Lower lobe of right lung (tissue), 2 donors: ENCODE results near the gene FBXL5. TPM values are rescaled to one million over a fixed set of nuclear protein-coding genes. Genes with fewer than 3 reads are reported as not detected.
A peak's percentile ranks its signal among the peaks of the same experiment; 100 is the strongest.

Source experiments
- ATAC-seq, 2 donors: fragments of 200-7000 bp; cut with Tn5 transposase; one replicate each; pipeline ENCODE4 v1.9.1; 2020 to 2022; ENCODE audit warnings: mild to moderate bottlenecking in 2 of 2, moderate library complexity in 2 of 2
- DNase-seq: peaks from one replicate; pipeline ENCODE4 v3.0.0-alpha.2; 2020
- H3K27ac ChIP-seq: fragments of 200-600 bp; one replicate; pipeline ENCODE4 v1.8.0; 2022
- H3K27me3 ChIP-seq: fragments of 200-600 bp; one replicate; pipeline ENCODE4 v1.8.0; 2022; ENCODE audit warnings: low read depth
- H3K36me3 ChIP-seq: fragments of 200-600 bp; one replicate; pipeline ENCODE4 v1.8.0; 2022; ENCODE audit warnings: mild to moderate bottlenecking
- H3K4me1 ChIP-seq: fragments of 200-600 bp; one replicate; pipeline ENCODE4 v1.8.0; 2022
- H3K4me3 ChIP-seq: fragments of 200-600 bp; one replicate; pipeline ENCODE4 v1.8.0; 2022; ENCODE audit warnings: mild to moderate bottlenecking
- H3K9me3 ChIP-seq: fragments of 200-600 bp; one replicate; pipeline ENCODE4 v1.8.0; 2022
- CTCF ChIP-seq: fragments of 200-600 bp; IDR thresholded peaks from one replicate; pipeline ENCODE4 v1.8.0; 2022; ENCODE audit warnings: antibody characterized with exemption, mild to moderate bottlenecking
- intact Hi-C: fragments of 100-400 bp; cut with DNase I; formaldehyde crosslinking; loops from one replicate; pipeline ENCODE4 v1.11.0; 2022
- total RNA-seq: library from RNA; stranded (reverse); fragmentation: NEBNext Ultra II Directional; extraction: Animal tissue kit (Norgen Biotek cat#: 25700); gene quantifications from one replicate; pipeline ENCODE4 v1.2.1, GENCODE V29; 2021
- donor health status: DM: no; HTN: yes; CAD: no; lungs with severe emphysema.

Gene FBXL5
- total RNA-seq, 1 donor from 2014 or later = 113 TPM

DNA sequence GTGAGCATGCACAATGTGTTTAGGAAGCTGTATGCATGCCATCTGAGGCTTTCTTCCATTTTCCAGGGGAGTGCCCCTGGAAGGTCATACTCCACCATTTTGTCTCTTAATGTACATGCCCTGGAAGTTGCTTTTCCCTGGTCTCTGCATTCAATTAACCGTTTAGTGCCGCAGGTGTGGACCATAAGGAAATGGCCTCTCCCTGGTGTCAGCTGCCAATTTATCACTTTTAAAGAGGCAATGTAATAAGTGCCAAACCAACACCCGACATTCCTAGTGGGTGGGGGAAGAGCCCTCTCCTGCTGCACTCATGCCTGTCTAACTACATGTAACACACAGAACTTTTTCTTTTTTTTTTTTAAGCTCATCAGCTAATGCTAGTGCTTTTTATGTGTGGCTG lies 40.6 kb upstream of the FBXL5 start:
- Histone ChIP-seq H3K27ac (no peak overlapping the region), H3K4me3 (no peak overlapping the region), H3K27me3 (no peaks in the 10 kb centered on the region), H3K4me1 (peaks cover 5% of the 10 kb centered on the region), H3K36me3 (no peaks in the 10 kb centered on the region), H3K9me3 (no peaks in the 10 kb centered on the region)
- no peak for TF ChIP-seq CTCF
- DNase-seq = no peak
- intact Hi-C loops = no loop called here
- no peak for ATAC-seq

- Histone ChIP-seq H3K36me3 (no peaks in the 10 kb centered on the region), H3K27ac (no peak overlapping the region), H3K27me3 (no peaks in the 10 kb centered on the region), H3K4me1 (peaks cover 10% of the 10 kb centered on the region), H3K4me3 (no peak overlapping the region), H3K9me3 (no peaks in the 10 kb centered on the region)
- no peak for TF ChIP-seq CTCF
- peak in 1 of 2 donors; percentile 21 for ATAC-seq
- intact Hi-C loops = no loop called here
- DNase-seq = no peak
Observed at GRCh38 chr4:15695240-15695699, 40.1 kb upstream of the FBXL5 start.

DNA sequence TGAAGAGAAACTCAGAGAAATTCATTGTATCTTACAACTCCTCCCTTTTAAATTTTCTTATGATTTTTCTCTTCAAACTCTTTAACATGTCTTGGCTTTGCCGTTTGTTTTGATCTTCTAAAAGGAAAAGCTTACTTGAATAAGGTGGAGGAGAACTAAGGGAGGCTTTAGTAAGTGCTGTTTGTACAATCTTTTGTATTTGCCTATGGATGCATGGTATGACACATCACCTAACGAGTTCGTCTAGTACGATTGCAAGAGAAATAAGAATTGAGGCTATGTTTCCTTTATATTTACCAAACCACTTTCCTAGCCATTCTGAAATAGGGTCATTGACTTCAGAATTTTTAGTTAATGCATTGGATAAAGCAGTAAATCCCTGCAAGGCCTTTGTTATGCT lies 39.3 kb upstream of the FBXL5 start:
- no peaks in the 10 kb centered on the region for H3K27me3 ChIP-seq
- DNase-seq (no peak), ATAC-seq (no peak)
- peaks cover 15% of the 10 kb centered on the region for H3K4me1 ChIP-seq
- H3K9me3 ChIP-seq = no peaks in the 10 kb centered on the region
- TF ChIP-seq CTCF = no peak
- no peak overlapping the region for H3K27ac ChIP-seq
- no peaks in the 10 kb centered on the region for H3K36me3 ChIP-seq
- intact Hi-C loops = no loop called here
- no peak overlapping the region for H3K4me3 ChIP-seq

DNA sequence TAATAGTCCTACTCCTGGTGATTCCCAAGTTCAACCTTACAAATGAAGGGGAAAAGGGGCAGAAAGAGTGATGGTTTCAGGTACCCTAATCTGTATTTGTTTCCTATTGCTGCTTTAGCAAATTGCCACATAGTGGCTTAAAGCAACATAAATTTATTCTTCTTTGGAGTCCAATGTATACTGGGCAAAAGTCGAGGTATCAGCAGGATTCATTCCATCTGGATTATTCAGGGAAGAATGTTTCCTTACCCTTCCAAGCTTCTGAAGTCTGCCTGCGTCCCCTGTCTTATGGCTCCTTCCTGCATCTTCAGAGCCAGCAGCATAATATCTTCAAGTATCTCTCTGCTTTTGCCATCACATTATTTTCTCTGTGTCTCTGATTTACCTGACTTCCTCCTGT lies 37.4 kb upstream of the FBXL5 start:
- ATAC-seq (no peak), DNase-seq (no peak)
- no peak overlapping the region for H3K27ac ChIP-seq
- H3K27me3 ChIP-seq = no peaks in the 10 kb centered on the region
- no peak for TF ChIP-seq CTCF
- peaks cover 5% of the 10 kb centered on the region for H3K36me3 ChIP-seq
- no peaks in the 10 kb centered on the region for H3K9me3 ChIP-seq
- intact Hi-C loops = no loop called here
- no peak overlapping the region for H3K4me3 ChIP-seq
- peaks cover 22% of the 10 kb centered on the region for H3K4me1 ChIP-seq

- H3K36me3 ChIP-seq = peaks cover 15% of the 10 kb centered on the region
- H3K4me1 ChIP-seq = peaks cover 22% of the 10 kb centered on the region
- H3K27me3 ChIP-seq = no peaks in the 10 kb centered on the region
- no peak overlapping the region for H3K4me3 ChIP-seq
- no peaks in the 10 kb centered on the region for H3K9me3 ChIP-seq
- no peak overlapping the region for H3K27ac ChIP-seq
- intact Hi-C loops = no loop called here
- no peak for TF ChIP-seq CTCF
- no peak for DNase-seq
- peak; percentile 40 to 42 for ATAC-seq
Observed at GRCh38 chr4:15691346-15692135, 36.4 kb upstream of the FBXL5 start.
